Esophagus squamous epithelium (tissue), 4 donors: ENCODE measurements around the gene PLEKHH1.

Source experiments
- POLR2A ChIP-seq, 4 donors: fragments of 450-650 bp; IDR thresholded peaks; one replicate each; pipeline ENCODE4 v1.6.1; 2017; ENCODE audit warnings: antibody characterized with exemption in 4 of 4, mild to moderate bottlenecking in 4 of 4, moderate library complexity in 3 of 4
- TF ChIP-seq, protein P1 (sequence below), 6 experiments: fragments of 450-650 bp in 4 of 6; fragments of 200-600 bp in 2 of 6; sonication (generic) in 2 of 6; IDR thresholded peaks; one replicate each; pipeline ENCODE4 v1.5.1; 2016 to 2019; ENCODE audit warnings: antibody characterized with exemption in 6 of 6, mild to moderate bottlenecking in 4 of 6, moderate library complexity in 4 of 6

DNA sequence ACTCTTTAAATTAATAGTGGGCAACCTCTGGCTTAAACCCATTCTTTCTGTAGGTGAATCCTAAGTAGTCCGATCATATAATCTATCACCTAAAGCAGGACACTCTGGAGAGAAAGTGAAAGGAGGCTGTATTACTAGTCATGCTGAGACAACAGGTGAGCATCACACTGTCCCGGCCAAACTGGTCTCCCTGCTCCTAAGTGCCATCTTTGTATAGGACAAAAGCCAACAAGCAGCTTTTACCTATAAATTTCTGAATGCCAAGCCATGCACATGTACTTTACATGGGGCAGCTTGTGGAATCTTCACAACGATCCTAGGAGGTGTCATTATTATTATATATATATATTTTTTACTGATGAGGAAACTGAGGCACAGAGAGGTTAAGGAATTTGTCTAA is 18.0 kb downstream of the PLEKHH1 start:
- TF ChIP-seq, protein P1, sequence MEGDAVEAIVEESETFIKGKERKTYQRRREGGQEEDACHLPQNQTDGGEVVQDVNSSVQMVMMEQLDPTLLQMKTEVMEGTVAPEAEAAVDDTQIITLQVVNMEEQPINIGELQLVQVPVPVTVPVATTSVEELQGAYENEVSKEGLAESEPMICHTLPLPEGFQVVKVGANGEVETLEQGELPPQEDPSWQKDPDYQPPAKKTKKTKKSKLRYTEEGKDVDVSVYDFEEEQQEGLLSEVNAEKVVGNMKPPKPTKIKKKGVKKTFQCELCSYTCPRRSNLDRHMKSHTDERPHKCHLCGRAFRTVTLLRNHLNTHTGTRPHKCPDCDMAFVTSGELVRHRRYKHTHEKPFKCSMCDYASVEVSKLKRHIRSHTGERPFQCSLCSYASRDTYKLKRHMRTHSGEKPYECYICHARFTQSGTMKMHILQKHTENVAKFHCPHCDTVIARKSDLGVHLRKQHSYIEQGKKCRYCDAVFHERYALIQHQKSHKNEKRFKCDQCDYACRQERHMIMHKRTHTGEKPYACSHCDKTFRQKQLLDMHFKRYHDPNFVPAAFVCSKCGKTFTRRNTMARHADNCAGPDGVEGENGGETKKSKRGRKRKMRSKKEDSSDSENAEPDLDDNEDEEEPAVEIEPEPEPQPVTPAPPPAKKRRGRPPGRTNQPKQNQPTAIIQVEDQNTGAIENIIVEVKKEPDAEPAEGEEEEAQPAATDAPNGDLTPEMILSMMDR (IDR thresholded peaks at IDR 0.05): no peak
- TF ChIP-seq POLR2A (IDR thresholded peaks at IDR 0.05): no peak
